Keratinocyte (primary cell): Measurements from ENCODE around the gene PCED1A. TPM values are rescaled to one million over a fixed set of nuclear protein-coding genes. Genes with fewer than 3 reads are reported as not detected.

Experiments
- DNase-seq: peaks from one replicate; pipeline ENCODE4 v3.0.0-alpha.2; 2011; ENCODE audit warnings: low read depth, missing footprints, low spot score
- FAIRE-seq: peaks from 2 replicates; lab custom pipeline; 2011; peaks lifted over from hg19 to GRCh38; lab: Jason Lieb, UNC
- H2AFZ ChIP-seq: 2 replicates; pipeline ENCODE4 v1.6.0; 2012; ENCODE audit warnings: low read length, control low read depth, inconsistent platforms; ENCODE audit not compliant: control insufficient read depth
- H3K27ac ChIP-seq: 2 replicates; pipeline ENCODE4 v1.5.1; 2011; ENCODE audit warnings: low read length; ENCODE audit not compliant: control insufficient read depth, insufficient read depth
- H3K27me3 ChIP-seq: 3 replicates; pipeline ENCODE4 v1.6.0; 2011; ENCODE audit warnings: low read length; ENCODE audit not compliant: control insufficient read depth, insufficient read depth; ENCODE audit errors: extremely low read depth
- H3K36me3 ChIP-seq, 2 experiments: 2 replicates in 1 of 2; 3 replicates in 1 of 2; pipeline ENCODE4 v1.5.1; 2011; ENCODE audit warnings: low read length in 2 of 2, mild to moderate bottlenecking in 1 of 2; ENCODE audit not compliant: control insufficient read depth in 2 of 2, insufficient read depth in 2 of 2; ENCODE audit errors: extremely low read depth in 1 of 2
- H3K4me1 ChIP-seq: 3 replicates; pipeline ENCODE4 v1.5.1; 2011; ENCODE audit warnings: low read length; ENCODE audit not compliant: control insufficient read depth, insufficient read depth; ENCODE audit errors: extremely low read depth
- H3K4me2 ChIP-seq: 3 replicates; pipeline ENCODE4 v1.6.0; 2011; ENCODE audit warnings: low read depth, low read length; ENCODE audit not compliant: control insufficient read depth, insufficient read depth; ENCODE audit errors: extremely low read depth
- H3K4me3 ChIP-seq, 3 experiments: fragments of 200-600 bp in 1 of 3; sonication (generic) in 1 of 3; 2 replicates in 2 of 3; 3 replicates in 1 of 3; pipeline ENCODE4 v1.5.1; 2011 to 2016; ENCODE audit warnings: low read length in 3 of 3, mild to moderate bottlenecking in 3 of 3, control low read depth in 2 of 3, inconsistent platforms in 1 of 3, low read depth in 1 of 3, mixed read lengths in 1 of 3, mixed run types in 1 of 3, moderate library complexity in 1 of 3; ENCODE audit not compliant: control insufficient read depth in 2 of 3, insufficient read depth in 2 of 3; ENCODE audit errors: extremely low read depth in 1 of 3
- H3K79me2 ChIP-seq: 2 replicates; pipeline ENCODE4 v1.6.0; 2012; ENCODE audit warnings: low read length; ENCODE audit not compliant: control insufficient read depth, insufficient read depth
- H3K9ac ChIP-seq: 3 replicates; pipeline ENCODE4 v1.6.0; 2011; ENCODE audit warnings: low read length; ENCODE audit not compliant: control insufficient read depth, insufficient read depth; ENCODE audit errors: extremely low read depth
- H3K9me1 ChIP-seq: 3 replicates; pipeline ENCODE4 v1.6.0; 2011; ENCODE audit warnings: low read length; ENCODE audit not compliant: control insufficient read depth, insufficient read depth; ENCODE audit errors: extremely low read depth
- H3K9me3 ChIP-seq: 2 replicates; pipeline ENCODE4 v1.5.1; 2012; ENCODE audit warnings: low read depth, low read length; ENCODE audit not compliant: control insufficient read depth
- H4K20me1 ChIP-seq: 3 replicates; pipeline ENCODE4 v1.6.0; 2011; ENCODE audit warnings: low read length; ENCODE audit not compliant: control insufficient read depth, insufficient read depth; ENCODE audit errors: extremely low read depth
- CTCF ChIP-seq, 3 experiments: IDR thresholded peaks in 1 of 3; conservative IDR thresholded peaks in 1 of 3; optimal IDR thresholded peaks in 1 of 3; 2 replicates in 2 of 3; 3 replicates in 1 of 3; pipeline versions ENCODE3 to v1.5.1; 2011; ENCODE audit warnings: low read length in 3 of 3, mild to moderate bottlenecking in 3 of 3, moderate library complexity in 2 of 3, control low read depth in 1 of 3, inconsistent platforms in 1 of 3; ENCODE audit not compliant: insufficient read depth in 2 of 3; ENCODE audit errors: extremely low read depth in 1 of 3
- EZH2 ChIP-seq: IDR thresholded peaks from one replicate; pipeline ENCODE4 v1.6.1; 2012; ENCODE audit warnings: inconsistent platforms, mild to moderate bottlenecking, low read length, moderate library complexity
- dilution Hi-C: fragments of 300-500 bp; cut with MboI; formaldehyde crosslinking; loops from one replicate; pipeline ENCODE4 v1.7.0; 2020; ENCODE audit warnings: low sequenced_read_pairs; ENCODE audit not compliant: extremely low pct_ligation_motif_present
- polyA plus RNA-seq, 5 experiments: library from polyadenylated mRNA; depleted of rRNA in 3 of 5; stranded (reverse) in 3 of 5; stranded (forward) in 1 of 5; unstranded in 1 of 5; fragments of >200 nt; gene quantifications; 1 replicate in 1 of 5; 2 replicates in 3 of 5; 3 replicates in 1 of 5; pipeline versions ENCODE4 v1.2.1 to v1.2.3, GENCODE V29; 2011 to 2012; ENCODE audit warnings: missing spikeins in 2 of 5, low read depth in 1 of 5, low replicate concordance in 1 of 5

Gene PCED1A
- polyA plus RNA-seq, 1 donor (not counting 4 experiments of a cell fraction or from before 2014, with no cell fraction given): 5.6 TPM

- H3K9me3 ChIP-seq: no peaks in the 10 kb centered on the region
- H3K9ac ChIP-seq: no peak overlapping the region
- FAIRE-seq: no peak
- TF ChIP-seq EZH2 (no peak), CTCF (optimal IDR thresholded peaks at IDR 0.05 in 1 of 3, IDR thresholded peaks at IDR 0.05 in 1 of 3, conservative IDR thresholded peaks at IDR 0.05 in 1 of 3; ENCODE audit: extremely low read depth in 1 of 3, insufficient read depth in 2 of 3, low read length in 3 of 3) (no peak)
- H3K36me3 ChIP-seq: no peaks in the 10 kb centered on the region
- dilution Hi-C loops: no loop called here
- H3K79me2 ChIP-seq: peaks cover 42% of the 10 kb centered on the region
- H3K4me3 ChIP-seq: no peak overlapping the region
- DNase-seq: no peak
- no peak overlapping the region for H3K4me2 ChIP-seq
- no peak overlapping the region for H2AFZ ChIP-seq
- no peaks in the 10 kb centered on the region for H3K27me3 ChIP-seq
- H3K4me1 ChIP-seq: peaks cover 10% of the 10 kb centered on the region
- no peaks in the 10 kb centered on the region for H3K9me1 ChIP-seq
- H4K20me1 ChIP-seq: no peaks in the 10 kb centered on the region
- no peak overlapping the region for H3K27ac ChIP-seq
Measured at GRCh38 chr20:2887715-2888114, 47.3 kb upstream of the PCED1A start.

- DNase-seq (no peak), FAIRE-seq (no peak)
- no peak overlapping the region for H3K27ac ChIP-seq
- dilution Hi-C loops: no loop called here
- H3K9me3 ChIP-seq: no peaks in the 10 kb centered on the region
- H3K9me1 ChIP-seq: no peaks in the 10 kb centered on the region
- peaks cover 47% of the 10 kb centered on the region for H3K79me2 ChIP-seq
- TF ChIP-seq EZH2: no peak
- no peak for TF ChIP-seq CTCF (optimal IDR thresholded peaks at IDR 0.05 in 1 of 3, IDR thresholded peaks at IDR 0.05 in 1 of 3, conservative IDR thresholded peaks at IDR 0.05 in 1 of 3; ENCODE audit: extremely low read depth in 1 of 3, insufficient read depth in 2 of 3, low read length in 3 of 3)
- H3K4me3 ChIP-seq: no peak overlapping the region
- peaks cover 4% of the 10 kb centered on the region for H3K4me1 ChIP-seq
- H3K36me3 ChIP-seq: no peaks in the 10 kb centered on the region
- no peaks in the 10 kb centered on the region for H3K27me3 ChIP-seq
- H3K4me2 ChIP-seq: no peak overlapping the region
- no peak overlapping the region for H2AFZ ChIP-seq
- H3K9ac ChIP-seq: no peak overlapping the region
- H4K20me1 ChIP-seq: no peaks in the 10 kb centered on the region
Measured at GRCh38 chr20:2883726-2884637, 43.5 kb upstream of the PCED1A start.
